Esophagus squamous epithelium (tissue), 4 donors: Measurements from ENCODE around the gene GLMP.

Source experiments
- CTCF ChIP-seq, 6 experiments: fragments of 450-650 bp in 4 of 6; fragments of 200-600 bp in 2 of 6; sonication (generic) in 2 of 6; IDR thresholded peaks; one replicate each; pipeline ENCODE4 v1.5.1; 2016 to 2019; ENCODE audit warnings: antibody characterized with exemption in 6 of 6, mild to moderate bottlenecking in 4 of 6, moderate library complexity in 4 of 6
- POLR2A ChIP-seq, 4 donors: fragments of 450-650 bp; IDR thresholded peaks; one replicate each; pipeline ENCODE4 v1.6.1; 2017; ENCODE audit warnings: antibody characterized with exemption in 4 of 4, mild to moderate bottlenecking in 4 of 4, moderate library complexity in 3 of 4

DNA sequence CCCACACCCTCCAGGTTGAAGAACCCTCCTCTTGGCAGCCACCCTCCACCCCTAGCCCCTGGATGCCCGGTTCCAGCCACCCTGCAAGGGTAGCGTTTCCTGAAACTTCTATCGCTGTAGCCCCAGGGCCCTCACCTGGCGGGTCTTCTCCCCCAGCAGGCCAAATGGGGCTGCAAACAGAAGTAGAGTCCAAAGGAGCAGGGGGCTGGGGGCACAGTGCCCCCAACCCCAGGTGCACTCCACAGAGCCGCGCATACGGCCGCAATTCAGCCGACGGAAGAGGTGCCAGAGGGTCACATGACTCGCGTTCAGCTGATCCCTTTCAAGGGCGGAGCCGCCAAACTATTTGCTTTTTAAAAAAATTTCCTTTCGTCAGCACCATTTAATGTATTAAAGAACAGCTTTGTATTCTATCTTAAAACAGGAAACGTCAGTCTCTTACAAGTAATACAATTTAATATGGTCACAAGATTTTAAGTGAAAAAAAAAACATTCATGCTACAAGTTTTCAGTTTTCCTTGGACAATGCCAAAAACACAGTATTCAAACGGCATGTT, at the start of gene GLMP:
- TF ChIP-seq CTCF (IDR thresholded peaks at IDR 0.05) (no peak), POLR2A (IDR thresholded peaks at IDR 0.05) (no peak)
